NCI-H2196 treated with DMSO at 0.1 percent for 48 hours (cell line): ENCODE data around the gene PHLDB2.

Source experiments
- DNase-seq: peaks from one replicate; lab custom pipeline; 2025; ENCODE audit not compliant: unreplicated experiment; lab: John Stamatoyannopoulos, UW

The PHLDB2 gene

DNA sequence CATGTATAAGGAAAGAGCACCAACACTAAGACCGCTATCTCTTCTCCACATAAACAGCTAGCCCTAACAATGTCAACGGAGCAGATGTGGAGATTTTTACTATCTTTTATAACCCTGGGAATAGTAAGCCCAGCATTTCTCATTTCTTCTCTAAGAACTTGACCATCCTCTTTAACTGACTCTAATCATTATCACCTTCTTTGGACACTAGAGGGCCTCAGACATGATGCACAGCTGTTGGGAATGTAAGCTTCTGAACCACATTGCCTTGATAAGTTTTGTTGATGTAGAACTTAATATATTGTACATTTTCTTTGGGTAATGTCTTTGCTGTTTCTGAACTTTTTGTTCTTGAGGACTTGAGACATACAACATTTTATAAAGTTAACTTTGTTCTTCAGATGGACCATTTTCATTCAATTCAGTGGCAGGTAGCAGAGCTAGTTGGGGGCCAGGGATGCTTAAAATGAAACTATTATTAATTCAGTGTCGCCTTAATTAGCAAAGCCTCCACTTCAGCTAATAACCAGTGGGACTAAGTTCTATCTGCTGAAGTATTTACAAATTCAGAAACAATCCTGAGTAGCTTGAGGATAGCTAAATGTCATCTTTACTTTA lies 130.1 kb downstream of the PHLDB2 start:
- peak; percentile 52 for DNase-seq

DNA sequence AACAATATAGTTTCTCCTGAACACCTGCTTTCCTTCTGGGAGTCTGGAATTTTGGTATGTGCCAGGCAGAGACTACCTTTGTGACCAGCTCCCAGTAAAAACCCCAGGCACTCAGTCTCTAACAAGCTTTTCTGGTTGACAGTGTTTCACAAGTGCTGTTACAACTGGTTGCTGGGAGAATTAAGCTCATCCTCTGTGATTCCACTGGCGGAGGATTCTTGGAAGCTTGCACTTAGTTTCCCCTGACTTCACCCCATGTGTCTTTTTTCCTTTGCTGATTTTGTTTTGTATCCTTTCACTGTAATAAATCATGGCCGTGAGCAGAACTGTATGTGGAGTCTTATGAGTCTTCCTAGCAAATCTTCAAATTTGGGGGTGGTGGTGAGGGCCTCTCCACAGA lies 134.0 kb downstream of the PHLDB2 start:
- no peak for DNase-seq

DNA sequence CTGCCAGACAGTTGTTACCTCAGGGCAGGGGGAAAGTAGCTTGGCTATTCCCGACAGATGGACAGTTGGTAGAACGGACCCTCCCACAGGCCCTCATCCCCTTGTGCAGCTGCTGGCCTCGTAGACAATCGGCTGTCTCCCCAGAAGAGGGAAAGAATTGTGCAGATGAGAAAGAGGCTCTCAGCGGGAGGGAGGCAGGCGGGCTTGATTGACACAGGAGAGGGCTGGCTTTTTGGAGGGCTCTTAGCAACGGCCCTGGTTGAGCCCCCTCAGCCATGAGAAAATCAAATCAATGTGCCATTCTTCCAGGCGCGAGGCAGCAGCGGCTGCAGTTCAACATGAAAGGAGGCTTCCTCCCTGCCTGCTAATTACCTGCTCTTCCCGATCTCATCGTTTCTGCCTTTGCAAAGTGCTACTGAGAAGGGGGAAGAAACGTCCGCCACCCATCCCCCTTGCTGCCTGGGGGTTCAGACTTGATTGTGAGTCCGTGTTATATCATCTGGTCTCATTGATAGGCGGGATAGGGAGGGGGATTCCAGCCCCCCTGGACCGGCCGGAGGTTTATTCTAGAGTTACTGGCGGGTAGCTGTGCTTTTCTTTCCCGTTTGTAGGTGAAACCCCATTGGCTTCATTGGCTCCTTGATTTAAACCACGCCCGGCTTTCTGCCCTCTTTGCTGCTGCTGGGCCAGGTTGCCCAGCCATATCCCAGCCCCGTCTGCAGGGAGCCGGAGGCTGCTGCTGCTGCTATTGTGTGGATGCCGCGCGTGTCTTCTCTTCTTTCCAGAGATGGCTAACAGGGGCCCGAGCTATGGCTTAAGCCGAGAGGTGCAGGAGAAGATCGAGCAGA lies 139.8 kb downstream of the PHLDB2 start, which contains the start of gene TAGLN3:
TSS of gene TAGLN3 (plus strand) at position 287 of the 848 bp plus-strand sequence. CDS start at position 788, 501 bp downstream.
- peak; percentile 55 for DNase-seq

DNA sequence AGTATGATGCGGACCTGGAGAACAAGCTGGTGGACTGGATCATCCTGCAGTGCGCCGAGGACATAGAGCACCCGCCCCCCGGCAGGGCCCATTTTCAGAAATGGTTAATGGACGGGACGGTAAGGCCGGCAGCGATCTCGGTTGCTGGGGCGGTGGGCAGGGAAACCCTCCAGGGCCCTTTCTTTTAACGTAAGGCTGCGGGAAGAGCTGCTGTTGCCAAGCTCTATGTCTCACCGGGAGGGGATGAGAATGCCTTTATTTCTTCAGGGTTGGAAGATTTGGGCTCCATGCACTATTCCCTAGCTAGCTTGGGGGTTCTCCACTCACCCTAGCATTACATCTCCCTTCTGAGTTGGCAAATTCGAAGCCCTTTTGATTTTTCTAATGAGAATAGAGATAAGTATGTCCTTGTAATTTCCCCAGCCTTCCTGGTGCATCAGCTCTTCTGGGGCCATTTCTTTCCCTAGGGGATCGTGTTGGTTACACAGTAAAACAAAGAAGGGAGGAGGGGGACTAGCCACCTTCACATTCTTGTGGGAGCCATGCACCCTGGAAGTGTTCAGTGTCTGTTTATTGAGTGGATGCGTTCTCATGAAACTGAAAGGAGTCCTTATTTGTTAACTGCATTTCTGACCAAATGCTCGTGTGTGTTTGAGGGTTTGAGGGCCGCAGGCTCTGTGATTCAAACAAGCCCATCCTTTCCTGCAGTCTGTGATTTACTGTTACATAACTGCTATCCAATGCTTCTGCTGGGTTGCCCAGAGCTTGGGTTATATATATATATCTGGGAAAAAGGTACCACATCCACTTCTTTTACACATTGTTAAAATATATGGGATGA lies 140.6 kb downstream of the PHLDB2 start:
- DNase-seq: no peak

DNA sequence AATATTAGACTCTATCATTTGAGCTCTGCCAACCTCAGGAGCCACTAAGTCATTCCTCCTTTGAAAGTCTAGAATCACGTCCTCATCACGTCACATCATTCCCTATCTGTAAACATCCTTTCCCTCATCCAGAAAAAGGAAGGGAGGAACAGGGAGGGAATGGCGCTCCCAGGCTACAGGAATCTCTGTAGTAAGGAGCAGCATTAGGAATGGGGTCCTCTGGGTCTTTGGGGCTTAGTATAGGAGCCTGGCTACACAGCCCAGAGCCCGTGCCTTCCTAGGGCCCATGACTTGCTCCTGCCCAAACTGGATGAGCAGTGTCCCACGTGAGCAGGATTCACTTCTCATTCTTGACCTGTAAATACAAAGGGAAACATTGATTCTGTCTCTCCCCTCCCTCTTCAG lies 141.3 kb downstream of the PHLDB2 start:
- DNase-seq: no peak

DNA sequence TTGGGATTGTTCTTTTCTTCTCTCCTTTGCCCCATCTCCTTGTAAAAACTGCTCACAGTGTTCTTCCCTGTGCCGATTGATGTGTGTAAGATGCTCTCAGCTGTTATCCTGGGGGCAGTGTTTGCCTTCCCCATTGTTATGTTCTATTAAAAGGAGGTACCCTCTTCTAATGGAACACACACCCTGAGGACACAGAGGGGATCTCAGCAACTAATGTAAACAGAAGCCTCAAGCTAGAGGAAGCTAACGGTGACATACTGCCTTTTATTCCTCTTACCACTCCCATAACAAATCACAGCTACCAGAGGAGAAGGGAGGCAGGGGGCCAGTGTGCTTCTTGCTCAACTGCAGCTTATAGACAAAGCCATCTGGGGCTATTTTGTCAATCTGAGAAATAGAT lies 141.9 kb downstream of the PHLDB2 start:
- no peak for DNase-seq

DNA sequence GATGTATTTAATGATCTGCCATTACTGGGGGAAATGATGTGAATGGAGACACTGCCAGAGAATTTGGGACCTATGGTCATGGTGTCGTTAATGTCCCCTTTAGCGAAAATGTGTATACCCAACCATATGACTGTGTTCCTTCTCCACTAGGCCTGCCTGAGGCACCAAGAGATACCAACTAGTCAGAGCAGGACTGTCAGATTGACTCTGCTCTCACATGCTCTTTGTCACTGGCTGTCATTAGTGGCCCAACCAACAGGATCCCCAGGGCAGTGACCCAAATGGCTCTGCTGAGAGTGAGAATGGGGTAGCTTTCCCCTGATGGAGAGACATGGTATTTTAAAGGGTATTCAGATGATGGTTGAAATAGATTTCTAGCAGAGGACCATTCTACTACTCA lies 142.5 kb downstream of the PHLDB2 start:
- no peak for DNase-seq

DNA sequence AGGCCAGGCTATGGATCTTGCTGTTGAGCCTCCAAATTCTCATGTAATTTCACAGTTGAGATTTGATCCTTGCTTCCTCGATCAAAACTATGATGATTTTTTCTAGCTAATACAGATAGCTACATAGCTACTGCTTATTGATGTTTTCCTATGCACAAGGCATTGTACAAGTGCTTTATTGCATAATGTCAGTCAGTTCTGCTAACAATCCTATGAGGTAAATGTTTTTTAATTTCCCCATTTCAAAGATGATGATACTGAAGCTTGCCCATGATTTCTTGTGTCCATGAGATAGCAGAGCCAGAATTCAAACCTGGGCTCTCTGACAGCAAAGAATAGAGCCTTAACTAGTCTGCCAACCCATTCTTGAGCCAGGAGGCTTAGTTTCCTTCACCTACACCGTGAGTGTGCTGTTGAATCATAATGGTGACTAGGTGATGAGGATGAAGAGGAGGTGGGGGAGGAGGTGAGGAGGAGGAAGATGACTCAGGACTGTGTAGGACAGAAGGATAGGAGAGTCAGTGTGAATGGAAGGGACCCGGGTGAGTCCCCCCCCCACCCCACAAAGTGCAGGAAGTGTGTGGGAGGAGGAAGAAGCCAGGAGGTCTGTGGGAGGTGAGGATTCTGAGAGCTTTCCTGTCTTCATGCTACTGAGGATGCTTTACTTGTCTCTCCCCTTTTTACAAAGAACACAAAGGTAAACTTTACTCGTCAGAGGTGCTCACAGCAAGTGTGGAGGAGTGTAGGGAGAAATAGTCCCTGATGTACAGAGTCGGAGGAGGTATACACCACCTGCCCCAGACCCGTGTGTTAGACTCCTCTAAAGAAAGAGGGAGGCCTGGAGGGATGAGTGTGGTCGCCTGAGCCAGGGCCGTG lies 143.3 kb downstream of the PHLDB2 start:
- DNase-seq: no peak

DNA sequence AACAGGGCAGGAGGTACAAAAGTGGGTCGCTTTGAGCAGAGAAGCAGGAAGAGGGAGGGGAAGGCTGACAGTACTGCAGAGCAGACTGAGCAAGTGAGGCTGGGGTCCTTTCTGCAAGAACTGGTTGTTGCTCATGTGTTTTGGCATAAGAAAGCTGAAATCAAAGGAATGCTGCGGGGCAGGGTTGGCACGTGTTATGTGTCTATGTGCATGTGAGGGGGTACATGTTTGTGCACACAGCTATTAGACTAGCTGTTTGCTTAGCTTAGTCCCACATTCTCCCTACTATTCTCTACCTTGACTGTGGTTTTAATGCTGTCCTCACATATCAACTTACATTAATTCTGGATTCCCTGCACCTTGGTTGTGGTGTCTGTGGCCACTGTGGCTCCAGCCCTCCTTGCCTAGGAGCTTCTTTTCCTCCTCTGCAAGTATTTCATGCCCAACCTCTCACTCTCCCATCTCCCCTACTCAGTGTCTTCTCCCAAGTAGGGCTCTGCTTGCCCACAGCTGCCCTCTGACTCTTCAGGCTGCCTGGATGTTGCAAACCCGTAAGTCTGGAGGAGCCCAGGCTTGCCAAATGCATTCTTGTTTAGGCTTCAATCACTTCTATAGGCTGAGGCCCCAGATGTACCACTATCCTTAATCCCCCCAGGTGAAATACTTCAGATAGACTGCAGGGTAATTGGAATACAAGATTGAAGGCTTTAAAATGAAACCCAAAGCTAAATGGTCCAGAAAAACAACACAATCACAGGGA lies 144.4 kb downstream of the PHLDB2 start:
- DNase-seq: no peak

DNA sequence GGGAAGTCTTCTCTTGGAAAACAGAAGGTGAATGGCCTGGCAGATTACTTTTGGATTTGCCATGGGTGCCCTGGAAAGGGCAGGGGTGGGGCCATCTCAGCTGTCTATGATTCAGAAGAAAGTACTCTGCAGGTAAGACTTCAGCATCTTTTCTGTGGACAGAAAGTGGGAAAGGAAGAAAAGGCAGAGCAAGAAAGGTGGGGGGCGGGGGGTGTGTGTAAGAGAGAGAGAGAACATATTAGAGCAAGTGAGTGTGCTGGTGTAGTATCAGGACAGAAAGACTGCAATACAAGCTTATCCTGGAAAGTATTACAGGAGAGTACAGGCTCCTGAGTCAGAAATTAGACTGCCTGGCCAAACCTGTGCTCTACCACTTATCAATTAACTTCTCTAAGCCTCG lies 145.1 kb downstream of the PHLDB2 start:
- DNase-seq: no peak

DNA sequence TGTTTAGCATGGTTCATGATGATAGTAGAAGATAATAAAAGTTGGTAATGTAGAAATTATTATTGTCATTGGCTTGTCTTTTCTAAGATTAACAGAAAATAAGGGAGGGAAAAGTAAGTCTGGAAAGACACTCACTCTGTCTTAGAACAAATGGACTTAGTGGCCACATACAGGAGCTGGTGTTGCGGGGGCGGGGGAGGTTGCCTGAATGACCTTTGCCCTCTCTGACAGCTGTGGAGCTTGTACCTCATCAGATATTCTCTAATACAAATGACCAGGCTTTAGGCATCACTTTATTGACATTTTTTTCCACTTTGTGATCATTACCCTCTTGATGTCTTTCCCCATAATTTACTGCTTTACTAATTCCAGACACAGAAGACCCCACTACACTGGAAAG lies 145.6 kb downstream of the PHLDB2 start:
- DNase-seq: no peak

DNA sequence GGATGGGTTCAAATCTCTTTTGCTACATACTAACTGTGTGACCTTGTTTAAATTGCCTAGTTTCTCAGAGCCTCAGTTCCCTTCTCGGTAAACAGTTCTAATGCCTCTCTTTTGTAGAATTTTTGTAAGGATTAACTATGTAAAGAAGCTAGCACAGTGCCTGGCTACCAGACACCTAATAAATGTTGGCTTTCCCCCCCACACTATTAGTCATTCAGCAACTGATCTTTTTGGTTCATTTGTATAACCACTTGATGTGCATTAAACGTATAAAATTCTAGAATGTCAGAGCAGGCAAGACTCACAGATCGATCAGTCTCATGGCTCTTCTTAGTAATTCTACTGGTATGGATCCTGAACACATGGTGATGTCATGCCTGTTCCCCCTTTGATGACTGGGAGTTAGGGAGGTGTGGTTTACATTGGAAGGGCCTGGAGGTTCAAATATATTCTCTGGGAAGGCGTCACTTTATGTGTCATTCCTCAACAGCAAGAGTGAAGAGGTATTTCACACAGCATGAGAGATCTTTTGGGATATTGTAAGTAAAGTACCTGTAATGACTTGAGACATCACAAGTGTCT lies 146.1 kb downstream of the PHLDB2 start:
- no peak for DNase-seq

DNA sequence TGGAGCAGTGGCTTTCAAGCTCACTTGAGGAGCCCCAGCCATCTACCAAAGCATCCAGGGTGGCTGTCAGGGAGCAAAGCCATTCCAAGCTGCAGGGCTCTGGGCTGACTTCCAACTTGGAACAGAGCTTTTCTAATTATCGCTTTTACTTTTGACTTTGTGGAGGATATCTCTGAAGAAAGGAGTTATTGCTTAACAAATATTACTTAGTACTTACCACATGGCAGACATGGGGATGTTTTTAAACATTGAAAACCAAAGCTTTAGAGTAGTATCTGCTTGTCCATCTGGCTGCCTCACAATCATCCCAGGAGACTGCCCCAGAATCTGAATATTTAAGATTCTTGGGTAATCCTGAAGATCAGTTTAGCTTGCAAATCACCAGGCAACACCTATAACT lies 148.6 kb downstream of the PHLDB2 start:
- DNase-seq: no peak

DNA sequence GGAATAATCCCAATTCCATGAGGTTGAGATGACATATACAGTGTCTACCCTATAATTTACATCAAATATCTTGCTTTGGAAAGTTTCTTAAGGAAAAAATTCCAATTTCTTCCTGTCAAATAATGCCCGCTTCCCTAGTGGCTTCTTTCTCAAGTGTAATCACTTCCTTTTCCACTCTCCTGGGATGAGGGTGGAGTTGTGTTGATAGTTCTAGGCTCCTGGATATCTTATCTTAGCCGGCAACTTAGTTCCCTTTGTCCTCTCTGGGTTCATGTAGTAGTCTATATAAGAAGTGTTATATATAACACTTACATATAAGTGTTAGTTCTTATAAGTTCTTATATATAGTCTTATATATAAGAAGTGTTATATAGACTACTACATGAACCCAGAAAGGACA lies 150.6 kb downstream of the PHLDB2 start:
- no peak for DNase-seq

DNA sequence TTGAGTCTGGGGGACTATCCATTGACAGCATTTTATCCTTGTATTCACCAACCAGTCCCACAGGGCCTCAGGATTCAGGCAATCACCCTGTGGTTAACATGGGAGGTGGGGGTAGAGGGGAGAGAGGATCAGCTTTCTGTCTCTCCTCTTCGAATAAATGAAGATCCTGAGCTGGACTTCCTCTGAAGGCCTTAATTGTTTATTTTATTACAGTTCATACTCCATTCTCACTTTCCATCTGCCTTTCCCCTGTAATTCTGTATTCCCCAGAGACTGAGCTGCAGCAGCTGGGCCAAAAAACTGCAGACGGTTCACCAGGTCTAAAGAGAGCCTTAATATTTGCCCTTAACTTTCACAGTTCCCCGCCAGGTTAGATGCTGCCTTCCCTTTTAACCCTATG lies 151.6 kb downstream of the PHLDB2 start:
- no peak for DNase-seq

DNA sequence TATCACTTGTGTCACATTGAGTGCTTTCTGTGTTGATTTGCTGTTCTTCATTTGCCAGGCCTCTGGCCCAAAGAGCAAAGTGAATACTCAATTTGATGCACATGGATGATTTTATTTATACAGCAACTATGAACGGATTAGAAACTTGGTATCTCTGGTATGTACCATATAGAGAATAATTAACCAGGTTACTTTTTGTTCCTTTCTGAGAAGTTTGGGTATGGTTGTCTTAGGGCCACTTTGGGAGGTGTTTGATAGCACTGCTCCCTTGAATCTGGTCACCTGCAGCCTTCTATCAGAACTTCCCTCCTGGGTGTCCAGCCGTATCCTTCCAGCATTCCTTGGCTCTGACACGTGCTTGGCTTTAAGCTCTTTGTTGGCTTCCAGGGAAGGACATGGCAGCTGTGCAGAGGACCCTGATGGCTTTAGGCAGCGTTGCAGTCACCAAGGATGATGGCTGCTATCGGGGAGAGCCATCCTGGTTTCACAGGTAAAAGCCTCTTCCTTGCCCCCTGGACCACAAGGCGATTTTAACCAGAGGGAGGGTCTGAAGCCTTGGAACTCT lies 152.4 kb downstream of the PHLDB2 start:
- DNase-seq: no peak

DNA sequence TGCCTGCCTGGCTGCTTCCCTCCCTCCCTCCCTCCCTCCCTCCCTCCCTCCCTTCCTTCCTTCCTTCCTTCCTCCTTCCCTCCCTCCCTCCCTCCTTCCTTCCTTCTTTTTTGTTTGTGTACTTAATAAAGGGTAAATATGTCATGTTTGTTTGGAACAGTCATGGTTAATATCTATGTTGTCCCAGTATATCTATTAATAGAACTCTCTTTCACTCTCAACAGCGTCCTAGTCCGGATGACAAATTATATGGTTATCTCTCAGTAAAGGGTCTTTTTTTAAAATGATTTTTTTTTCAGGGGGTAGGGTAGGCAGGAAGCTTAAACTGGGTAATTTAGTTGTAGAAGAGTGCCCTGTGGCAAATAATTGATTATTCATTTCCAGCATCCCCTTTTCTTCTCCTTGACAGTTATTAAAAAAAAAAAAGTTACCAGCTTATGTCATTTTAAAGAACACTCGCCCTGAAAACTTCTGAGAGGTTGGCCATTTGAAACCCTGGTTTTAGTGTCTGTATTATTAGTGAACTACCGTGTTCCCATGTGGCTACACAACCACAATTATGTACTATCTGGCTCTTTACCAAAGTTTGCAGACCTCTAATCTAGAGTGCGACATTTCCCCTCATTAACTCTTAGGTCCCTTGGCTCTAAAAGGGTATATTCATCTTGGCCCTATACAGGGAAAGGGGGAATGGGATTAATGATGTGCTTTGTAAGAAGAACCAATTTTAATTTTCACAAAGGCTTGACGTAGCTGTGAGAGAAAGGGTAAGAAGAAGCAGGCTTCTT lies 153.3 kb downstream of the PHLDB2 start:
- DNase-seq: no peak

DNA sequence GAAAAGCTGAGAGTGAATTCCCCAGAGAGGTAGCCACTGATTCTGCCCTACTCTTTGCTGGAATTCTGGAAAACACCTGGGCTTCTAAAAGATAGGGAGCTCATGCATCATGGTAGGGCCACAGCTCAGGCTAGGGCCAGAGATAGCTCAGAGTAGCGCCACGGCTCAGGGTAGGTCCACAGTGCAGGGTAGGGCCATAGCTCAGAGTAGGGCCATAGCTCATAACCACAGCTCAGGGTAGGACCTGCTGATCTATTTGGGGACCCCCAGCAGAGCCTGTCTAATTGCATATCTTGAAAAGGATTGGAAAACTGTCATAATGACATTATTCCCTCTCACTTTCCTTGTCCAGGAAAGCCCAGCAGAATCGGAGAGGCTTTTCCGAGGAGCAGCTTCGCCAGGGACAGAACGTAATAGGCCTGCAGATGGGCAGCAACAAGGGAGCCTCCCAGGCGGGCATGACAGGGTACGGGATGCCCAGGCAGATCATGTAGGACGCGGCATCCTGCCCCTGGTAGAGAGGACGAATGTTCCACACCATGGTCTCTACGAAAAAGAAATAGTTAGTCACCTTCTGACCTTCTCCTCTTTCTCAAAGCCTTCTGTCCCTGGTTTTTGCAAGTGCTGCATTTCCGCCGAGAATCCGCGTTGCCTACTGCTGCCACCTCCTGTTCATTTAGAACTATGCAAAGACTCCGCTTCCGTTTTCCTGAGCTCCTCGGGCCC lies 154.2 kb downstream of the PHLDB2 start:
- DNase-seq: no peak
